Activated CD8-positive, alpha-beta T cell treated with anti-CD3 and anti-CD28 coated beads for 36 hours (primary cell): ENCODE results near the gene PTPRN2. TPM values are rescaled to one million over a fixed set of nuclear protein-coding genes. Genes with fewer than 3 reads are reported as not detected.

ENCODE experiments used
- ATAC-seq: fragments of 200-7000 bp; cut with Tn5 transposase; one replicate; pipeline ENCODE4 v1.10.0; 2021; ENCODE audit warnings: mild to moderate bottlenecking, moderate library complexity
- CTCF ChIA-PET: fragments of 350-600 bp; sonication (Branson Sonifier 250); formaldehyde crosslinking; loops from one replicate; lab custom pipeline; 2021; ENCODE audit warnings: antibody characterized with exemption; lab: Charles Lee
- POLR2A ChIA-PET: fragments of 350-600 bp; sonication (Branson Sonifier 250); formaldehyde crosslinking; loops from one replicate; lab custom pipeline; 2021; ENCODE audit warnings: antibody characterized with exemption; lab: Charles Lee
- DNase-seq: peaks from one replicate; pipeline ENCODE4 v3.0.0-alpha.2; 2020
- H3K27ac Mint-ChIP-seq: one replicate; pipeline ENCODE4 v1.8.0; 2021; ENCODE audit warnings: mild to moderate bottlenecking, mixed read lengths
- H3K27me3 Mint-ChIP-seq: one replicate; pipeline ENCODE4 v1.8.0; 2021; ENCODE audit warnings: mixed read lengths
- H3K36me3 Mint-ChIP-seq: one replicate; pipeline ENCODE4 v1.8.0; 2021; ENCODE audit warnings: low read depth, mixed read lengths
- H3K4me1 Mint-ChIP-seq: one replicate; pipeline ENCODE4 v1.8.0; 2021; ENCODE audit warnings: low read depth, mixed read lengths
- H3K4me3 Mint-ChIP-seq: one replicate; pipeline ENCODE4 v1.8.0; 2021; ENCODE audit warnings: mild to moderate bottlenecking, moderate library complexity, mixed read lengths
- H3K9me3 Mint-ChIP-seq: one replicate; pipeline ENCODE4 v1.8.0; 2021; ENCODE audit warnings: mixed read lengths
- intact Hi-C: fragments of 100-400 bp; cut with micrococcal nuclease; formaldehyde crosslinking; loops from one replicate; pipeline ENCODE4 v1.10.0; 2022
- total RNA-seq, 2 experiments: library from RNA; stranded (reverse); gene quantifications; one replicate each; pipeline ENCODE4 v1.2.3, GENCODE V29; 2021
- TF ChIP-seq, protein P1 (sequence below): fragments of 200-600 bp; IDR thresholded peaks from one replicate; pipeline ENCODE4 v1.8.0; 2022; ENCODE audit warnings: antibody characterized with exemption, mild to moderate bottlenecking

Gene PTPRN2
- total RNA-seq, 2 experiments from 2014 or later: 0.49 to 0.65 TPM

DNA sequence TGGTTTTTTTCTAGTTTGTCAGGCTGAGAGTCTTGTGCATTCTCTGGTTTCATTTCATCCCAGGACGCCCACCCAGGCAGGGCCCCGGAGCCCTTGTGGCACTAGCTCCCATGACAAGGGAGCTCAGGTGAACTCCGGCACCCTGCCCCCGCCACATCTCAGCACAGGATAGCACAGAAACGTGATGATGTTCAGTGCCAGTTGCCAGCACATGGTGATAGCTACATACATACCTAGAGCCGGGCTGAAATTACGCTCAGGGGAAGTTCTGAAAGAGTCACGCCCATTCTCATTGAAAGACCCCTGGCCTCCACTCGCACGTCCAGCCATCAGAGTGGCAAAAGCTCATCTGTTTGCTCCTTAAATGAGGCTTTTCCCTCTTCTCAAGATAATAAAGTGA lies 273.7 kb downstream of the PTPRN2 start:
- Mint-ChIP-seq H3K9me3 (peaks cover 17% of the 10 kb centered on the region), H3K4me3 (no peak overlapping the region), H3K27ac (no peak overlapping the region), H3K27me3 (peaks cover 8% of the 10 kb centered on the region), H3K36me3 (no peaks in the 10 kb centered on the region), H3K4me1 (no peaks in the 10 kb centered on the region)
- ChIA-PET CTCF (no interaction called here), POLR2A (no interaction called here)
- DNase-seq (no peak), ATAC-seq (no peak)
- TF ChIP-seq, protein P1, sequence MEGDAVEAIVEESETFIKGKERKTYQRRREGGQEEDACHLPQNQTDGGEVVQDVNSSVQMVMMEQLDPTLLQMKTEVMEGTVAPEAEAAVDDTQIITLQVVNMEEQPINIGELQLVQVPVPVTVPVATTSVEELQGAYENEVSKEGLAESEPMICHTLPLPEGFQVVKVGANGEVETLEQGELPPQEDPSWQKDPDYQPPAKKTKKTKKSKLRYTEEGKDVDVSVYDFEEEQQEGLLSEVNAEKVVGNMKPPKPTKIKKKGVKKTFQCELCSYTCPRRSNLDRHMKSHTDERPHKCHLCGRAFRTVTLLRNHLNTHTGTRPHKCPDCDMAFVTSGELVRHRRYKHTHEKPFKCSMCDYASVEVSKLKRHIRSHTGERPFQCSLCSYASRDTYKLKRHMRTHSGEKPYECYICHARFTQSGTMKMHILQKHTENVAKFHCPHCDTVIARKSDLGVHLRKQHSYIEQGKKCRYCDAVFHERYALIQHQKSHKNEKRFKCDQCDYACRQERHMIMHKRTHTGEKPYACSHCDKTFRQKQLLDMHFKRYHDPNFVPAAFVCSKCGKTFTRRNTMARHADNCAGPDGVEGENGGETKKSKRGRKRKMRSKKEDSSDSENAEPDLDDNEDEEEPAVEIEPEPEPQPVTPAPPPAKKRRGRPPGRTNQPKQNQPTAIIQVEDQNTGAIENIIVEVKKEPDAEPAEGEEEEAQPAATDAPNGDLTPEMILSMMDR: no peak
- intact Hi-C loops: no loop called here

DNA sequence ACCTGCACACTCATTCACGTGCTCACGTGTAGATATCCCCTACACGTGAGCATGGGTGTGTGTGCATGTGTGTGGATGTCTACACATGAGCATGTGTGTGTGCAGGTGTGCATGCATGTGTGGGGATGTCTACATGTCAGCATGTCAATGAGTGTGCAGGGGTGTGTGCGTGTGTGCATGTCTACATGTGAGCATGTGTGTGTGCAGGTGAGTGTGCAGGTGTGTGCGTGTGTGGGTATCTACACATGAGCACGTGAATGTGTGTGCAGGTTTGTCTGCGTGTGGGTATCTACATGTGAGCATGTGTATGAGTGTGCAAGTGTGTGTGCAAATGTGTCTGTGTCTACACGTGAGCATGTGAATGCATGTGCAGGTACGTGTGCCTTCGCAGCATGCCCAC lies 274.8 kb downstream of the PTPRN2 start:
- intact Hi-C loops: no loop called here
- Mint-ChIP-seq H3K27ac (no peak overlapping the region), H3K9me3 (peaks cover 21% of the 10 kb centered on the region), H3K36me3 (peaks cover under 1% of the 10 kb centered on the region), H3K27me3 (peaks cover 8% of the 10 kb centered on the region), H3K4me3 (no peak overlapping the region), H3K4me1 (no peaks in the 10 kb centered on the region)
- POLR2A ChIA-PET: no interaction called here
- ATAC-seq (no peak), DNase-seq (no peak)
- TF ChIP-seq, protein P1: no peak
- CTCF ChIA-PET: no interaction called here

DNA sequence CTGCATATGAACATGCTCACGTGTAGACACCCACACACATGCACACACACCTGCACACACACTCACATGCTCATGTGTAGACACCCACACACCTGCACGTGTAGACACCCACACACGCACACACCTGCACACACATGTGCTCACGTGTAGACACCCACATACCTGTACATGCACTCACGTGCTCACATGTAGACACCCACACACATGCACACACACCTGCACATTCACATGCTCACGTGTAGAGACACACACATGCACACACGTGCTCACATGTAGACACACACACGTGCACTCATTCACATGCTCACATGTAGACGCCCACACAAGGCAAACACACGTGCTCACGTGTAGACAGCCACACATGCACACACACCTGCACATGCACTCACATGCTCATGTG lies 275.8 kb downstream of the PTPRN2 start:
- Mint-ChIP-seq H3K4me3 (no peak overlapping the region), H3K27ac (no peak overlapping the region)

DNA sequence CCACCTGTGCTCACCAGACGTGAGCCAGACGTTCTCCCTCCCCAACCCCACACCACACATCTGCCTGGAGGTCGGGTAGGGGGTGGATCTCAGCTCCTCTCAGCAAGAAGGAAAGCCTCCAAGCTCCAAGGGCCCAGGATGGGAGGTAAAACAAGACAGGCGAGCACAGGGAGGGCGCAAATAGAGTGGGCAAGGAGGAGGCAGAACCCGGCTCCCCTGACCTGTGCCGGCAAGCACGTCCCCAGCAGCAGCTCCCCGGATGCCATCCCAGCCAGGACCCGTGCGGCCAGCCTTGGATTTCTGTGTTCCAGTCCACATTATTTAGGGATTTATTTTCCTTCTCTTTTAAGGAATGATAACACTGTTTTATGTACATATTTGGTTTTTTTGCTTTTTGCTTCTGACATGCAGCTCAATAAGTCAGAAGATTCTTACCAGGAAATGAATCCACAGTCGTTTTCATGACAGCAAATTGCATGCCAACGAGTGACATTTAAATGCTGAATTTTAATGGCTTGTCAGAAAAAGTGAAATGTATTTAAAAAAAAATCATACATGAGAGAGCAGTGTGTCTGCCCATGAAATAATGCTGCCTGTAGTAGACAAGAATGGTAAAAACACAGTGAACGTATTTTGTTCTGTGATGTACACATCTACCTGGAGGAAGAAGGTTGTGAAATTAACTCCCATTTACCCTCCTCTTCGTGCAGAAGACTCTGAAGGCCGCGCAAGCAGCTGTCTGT lies 276.5 kb downstream of the PTPRN2 start:
- CTCF ChIA-PET: no interaction called here
- no peak overlapping the region for H3K27ac Mint-ChIP-seq
- H3K27me3 Mint-ChIP-seq: peaks cover 5% of the 10 kb centered on the region
- TF ChIP-seq, protein P1: no peak
- H3K9me3 Mint-ChIP-seq: peaks cover 29% of the 10 kb centered on the region
- POLR2A ChIA-PET: no interaction called here
- intact Hi-C loops: no loop called here
- no peaks in the 10 kb centered on the region for H3K4me1 Mint-ChIP-seq
- H3K36me3 Mint-ChIP-seq: peaks cover 4% of the 10 kb centered on the region
- H3K4me3 Mint-ChIP-seq: no peak overlapping the region
- DNase-seq (no peak), ATAC-seq (no peak)

More for the DNA sequence above, 275.8 kb downstream of the PTPRN2 start:
- TF ChIP-seq, protein P1: no peak
- DNase-seq (no peak), ATAC-seq (no peak)
- CTCF ChIA-PET: no interaction called here
- Mint-ChIP-seq H3K27me3 (peaks cover 5% of the 10 kb centered on the region), H3K9me3 (peaks cover 26% of the 10 kb centered on the region), H3K36me3 (peaks cover 2% of the 10 kb centered on the region), H3K4me1 (no peaks in the 10 kb centered on the region)
- POLR2A ChIA-PET: no interaction called here
- intact Hi-C loops: no loop called here

DNA sequence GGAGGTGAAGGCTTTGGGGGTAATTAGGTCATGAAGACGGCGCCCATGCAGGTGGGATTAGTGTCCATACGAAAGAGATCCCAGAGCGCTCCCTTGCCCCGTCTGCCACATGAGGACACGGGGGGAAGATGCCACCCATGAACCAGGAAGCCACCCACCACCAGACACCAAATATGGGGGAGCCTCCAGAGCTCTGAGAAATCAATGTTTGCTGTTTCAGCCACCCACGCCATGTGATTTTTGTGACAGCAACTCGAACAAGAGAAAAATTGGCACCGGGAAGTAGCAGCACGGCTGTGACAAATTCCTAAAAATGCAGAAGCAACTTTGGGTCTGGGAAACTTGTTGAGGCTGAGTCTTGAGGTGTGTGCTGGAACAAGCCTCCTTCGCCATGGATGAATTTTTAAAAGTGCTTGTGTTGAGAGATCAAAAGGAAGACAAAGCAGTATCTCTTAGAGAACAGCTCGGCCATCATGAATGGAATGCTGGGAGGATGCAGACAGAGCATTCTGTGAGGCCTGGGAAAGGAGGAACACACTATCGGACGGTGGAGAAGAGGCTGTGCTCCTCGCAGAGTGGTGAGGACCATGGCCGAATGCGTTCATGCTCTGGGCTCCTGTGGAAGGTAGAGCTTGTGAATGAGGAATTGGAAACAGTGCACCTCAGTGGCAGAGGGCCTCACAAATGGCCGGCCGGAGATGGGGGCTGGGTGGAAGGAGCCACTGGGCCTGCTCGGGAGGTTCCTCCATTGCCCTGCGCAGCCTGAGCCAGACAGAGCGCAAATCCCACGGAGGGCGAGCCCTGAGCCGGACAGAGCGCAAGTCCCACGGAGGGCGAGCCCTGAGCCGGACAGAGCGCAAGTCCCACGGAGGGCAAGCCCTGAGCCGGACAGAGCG lies 277.5 kb downstream of the PTPRN2 start:
- ATAC-seq (no peak), DNase-seq (no peak)
- H3K27ac Mint-ChIP-seq: no peak overlapping the region
- ChIA-PET CTCF (no interaction called here), POLR2A (no interaction called here)
- no peak overlapping the region for H3K4me3 Mint-ChIP-seq
- peaks cover 26% of the 10 kb centered on the region for H3K9me3 Mint-ChIP-seq
- TF ChIP-seq, protein P1: no peak
- H3K4me1 Mint-ChIP-seq: no peaks in the 10 kb centered on the region
- intact Hi-C loops: no loop called here
- peaks cover 4% of the 10 kb centered on the region for H3K36me3 Mint-ChIP-seq
- no peaks in the 10 kb centered on the region for H3K27me3 Mint-ChIP-seq
